ENCODE data around the gene METTL17. TPM values are rescaled to one million over a fixed set of nuclear protein-coding genes. Genes with fewer than 3 reads are reported as not detected.

Gene METTL17
- total RNA-seq, 1 donor from 2014 or later = 49.0 TPM

DNA sequence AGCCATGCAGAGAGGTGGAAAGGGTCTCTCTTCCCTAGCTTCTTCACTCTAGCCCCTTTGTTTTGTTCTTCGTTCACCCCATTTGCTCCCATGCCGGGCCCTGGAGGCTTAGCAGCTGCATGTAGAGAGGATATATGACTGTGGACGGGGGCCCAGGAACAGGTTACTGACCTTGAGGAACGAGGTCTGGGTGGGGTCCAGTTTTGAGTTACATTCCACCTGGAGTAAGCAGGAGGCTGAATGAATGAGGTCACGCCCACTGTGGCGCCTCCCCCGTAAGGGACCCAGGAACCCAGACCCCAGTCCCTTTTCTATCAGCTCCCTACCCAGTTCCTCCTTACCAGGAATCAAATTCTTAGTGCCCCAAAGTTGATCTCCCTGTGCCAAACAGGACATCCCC is 28.5 kb downstream of the METTL17 start:
- Mint-ChIP-seq H3K27ac (ENCODE audit: unreplicated experiment) (no peak overlapping the region), H3K27me3 (ENCODE audit: low read depth, unreplicated experiment) (peaks cover 23% of the 10 kb centered on the region), H3K4me1 (ENCODE audit: low read depth, unreplicated experiment) (peaks cover 12% of the 10 kb centered on the region), H3K9me3 (ENCODE audit: unreplicated experiment) (peaks cover 5% of the 10 kb centered on the region), H3K4me3 (ENCODE audit: unreplicated experiment) (no peak overlapping the region), H3K36me3 (ENCODE audit: low read depth, unreplicated experiment) (peaks cover 8% of the 10 kb centered on the region)
- no peaks in the 10 kb centered on the region for H3K36me3 ChIP-seq (ENCODE audit: insufficient read depth, low read length)
- TF ChIP-seq CTCF (IDR thresholded peaks at IDR 0.05; ENCODE audit: insufficient read depth, low read depth, low read length) (no peak), EZH2 (IDR thresholded peaks at IDR 0.05; ENCODE audit: insufficient read depth, low read length) (no peak)
- H3K4me1 ChIP-seq (ENCODE audit: insufficient read depth, low read length) = peaks cover 4% of the 10 kb centered on the region
- no peak overlapping the region for H3K9ac ChIP-seq (ENCODE audit: low read length)
- no peak overlapping the region for H3K27ac ChIP-seq (ENCODE audit: low read depth, low read length)
- no peaks in the 10 kb centered on the region for H3K9me3 ChIP-seq (ENCODE audit: insufficient read depth, low read depth, low read length)
- H3K79me2 ChIP-seq (ENCODE audit: insufficient read depth, low read length) = no peaks in the 10 kb centered on the region
- no peak overlapping the region for H3K4me2 ChIP-seq (ENCODE audit: low read length)
- DNase-seq (ENCODE audit: low read depth) (no peak), FAIRE-seq (no peak)
- no peaks in the 10 kb centered on the region for H4K20me1 ChIP-seq (ENCODE audit: insufficient read depth, low read length)
- no peak overlapping the region for H3K4me3 ChIP-seq (ENCODE audit: insufficient read depth, low read depth, low read length)
- peaks cover 14% of the 10 kb centered on the region for H3K27me3 ChIP-seq (ENCODE audit: insufficient read depth, low read length)
- H2AFZ ChIP-seq (ENCODE audit: low read depth, low read length) = no peak overlapping the region

DNA sequence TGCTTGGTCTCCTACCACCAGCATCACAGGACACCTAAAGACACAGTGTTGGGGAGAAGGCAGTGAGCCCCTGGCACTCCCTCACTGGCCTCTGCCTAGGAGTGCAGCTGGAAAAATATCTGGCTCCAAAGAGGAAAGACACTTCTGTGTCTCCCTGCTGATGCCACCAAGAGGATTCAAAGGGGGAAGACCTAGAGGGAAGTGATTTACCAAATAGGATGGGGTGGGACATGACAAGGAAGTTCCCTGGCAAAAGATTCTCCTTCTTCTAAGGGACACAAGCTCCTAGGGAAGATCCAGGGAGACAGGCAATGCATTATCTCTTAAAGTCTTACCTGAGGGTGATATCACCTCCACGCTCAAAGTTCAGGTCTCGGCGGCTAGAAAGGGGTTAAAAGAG is 29.0 kb downstream of the METTL17 start:
- H3K4me3 Mint-ChIP-seq (ENCODE audit: unreplicated experiment) = no peak overlapping the region
- peaks cover 12% of the 10 kb centered on the region for H3K4me1 Mint-ChIP-seq (ENCODE audit: low read depth, unreplicated experiment)
- no peak for DNase-seq (ENCODE audit: low read depth)
- H3K9ac ChIP-seq (ENCODE audit: low read length) = no peak overlapping the region
- peaks cover 8% of the 10 kb centered on the region for H3K36me3 Mint-ChIP-seq (ENCODE audit: low read depth, unreplicated experiment)
- H2AFZ ChIP-seq (ENCODE audit: low read depth, low read length) = no peak overlapping the region
- H3K4me1 ChIP-seq (ENCODE audit: insufficient read depth, low read length) = peaks cover 4% of the 10 kb centered on the region
- H3K36me3 ChIP-seq (ENCODE audit: insufficient read depth, low read length) = no peaks in the 10 kb centered on the region
- no peak for FAIRE-seq
- peaks cover 16% of the 10 kb centered on the region for H3K27me3 ChIP-seq (ENCODE audit: insufficient read depth, low read length)
- no peak overlapping the region for H3K27ac ChIP-seq (ENCODE audit: low read depth, low read length)
- no peaks in the 10 kb centered on the region for H4K20me1 ChIP-seq (ENCODE audit: insufficient read depth, low read length)
- H3K4me2 ChIP-seq (ENCODE audit: low read length) = no peak overlapping the region
- H3K4me3 ChIP-seq (ENCODE audit: insufficient read depth, low read depth, low read length) = no peak overlapping the region
- H3K79me2 ChIP-seq (ENCODE audit: insufficient read depth, low read length) = no peaks in the 10 kb centered on the region
- no peak for TF ChIP-seq EZH2 (IDR thresholded peaks at IDR 0.05; ENCODE audit: insufficient read depth, low read length)
- no peak for TF ChIP-seq CTCF (IDR thresholded peaks at IDR 0.05; ENCODE audit: insufficient read depth, low read depth, low read length)
- no peak overlapping the region for H3K27ac Mint-ChIP-seq (ENCODE audit: unreplicated experiment)
- H3K9me3 Mint-ChIP-seq (ENCODE audit: unreplicated experiment) = peaks cover 5% of the 10 kb centered on the region
- peaks cover 25% of the 10 kb centered on the region for H3K27me3 Mint-ChIP-seq (ENCODE audit: low read depth, unreplicated experiment)
- no peaks in the 10 kb centered on the region for H3K9me3 ChIP-seq (ENCODE audit: insufficient read depth, low read depth, low read length)

GRCh38 chr14:21019366-21019765 is 29.6 kb downstream of the METTL17 start:
- Histone ChIP-seq H3K36me3 (ENCODE audit: insufficient read depth, low read length) (no peaks in the 10 kb centered on the region), H3K27ac (ENCODE audit: low read depth, low read length) (no peak overlapping the region), H3K4me1 (ENCODE audit: insufficient read depth, low read length) (peaks cover 4% of the 10 kb centered on the region), H2AFZ (ENCODE audit: low read depth, low read length) (no peak overlapping the region), H3K4me2 (ENCODE audit: low read length) (no peak overlapping the region), H4K20me1 (ENCODE audit: insufficient read depth, low read length) (no peaks in the 10 kb centered on the region), H3K27me3 (ENCODE audit: insufficient read depth, low read length) (peaks cover 22% of the 10 kb centered on the region), H3K9me3 (ENCODE audit: insufficient read depth, low read depth, low read length) (no peaks in the 10 kb centered on the region), H3K4me3 (ENCODE audit: insufficient read depth, low read depth, low read length) (no peak overlapping the region), H3K79me2 (ENCODE audit: insufficient read depth, low read length) (no peaks in the 10 kb centered on the region), H3K9ac (ENCODE audit: low read length) (no peak overlapping the region)
- Mint-ChIP-seq H3K27me3 (ENCODE audit: low read depth, unreplicated experiment) (peaks cover 30% of the 10 kb centered on the region), H3K27ac (ENCODE audit: unreplicated experiment) (no peak overlapping the region), H3K4me3 (ENCODE audit: unreplicated experiment) (no peak overlapping the region), H3K36me3 (ENCODE audit: low read depth, unreplicated experiment) (peaks cover 8% of the 10 kb centered on the region), H3K9me3 (ENCODE audit: unreplicated experiment) (peaks cover 5% of the 10 kb centered on the region), H3K4me1 (ENCODE audit: low read depth, unreplicated experiment) (peaks cover 15% of the 10 kb centered on the region)
- FAIRE-seq (no peak), DNase-seq (ENCODE audit: low read depth) (no peak)
- TF ChIP-seq CTCF (IDR thresholded peaks at IDR 0.05; ENCODE audit: insufficient read depth, low read depth, low read length) (no peak), EZH2 (IDR thresholded peaks at IDR 0.05; ENCODE audit: insufficient read depth, low read length) (no peak)

All from astrocyte (in vitro differentiated cells and primary cell).